ENCODE measurements around the gene DNAJB8.

- TF ChIP-seq YY1 (IDR thresholded peaks at IDR 0.05) (no peak), JUND (IDR thresholded peaks at IDR 0.05) (no peak), TAF1 (conservative IDR thresholded peaks at IDR 0.05) (no peak), ZBTB33 (IDR thresholded peaks at IDR 0.05) (no peak), RAD21 (IDR thresholded peaks at IDR 0.05) (no peak), GABPA (IDR thresholded peaks at IDR 0.05 in 1 of 2, conservative IDR thresholded peaks at IDR 0.05 in 1 of 2) (no peak), RXRA (IDR thresholded peaks at IDR 0.05) (no peak)
- TF ChIP-seq, protein P1, sequence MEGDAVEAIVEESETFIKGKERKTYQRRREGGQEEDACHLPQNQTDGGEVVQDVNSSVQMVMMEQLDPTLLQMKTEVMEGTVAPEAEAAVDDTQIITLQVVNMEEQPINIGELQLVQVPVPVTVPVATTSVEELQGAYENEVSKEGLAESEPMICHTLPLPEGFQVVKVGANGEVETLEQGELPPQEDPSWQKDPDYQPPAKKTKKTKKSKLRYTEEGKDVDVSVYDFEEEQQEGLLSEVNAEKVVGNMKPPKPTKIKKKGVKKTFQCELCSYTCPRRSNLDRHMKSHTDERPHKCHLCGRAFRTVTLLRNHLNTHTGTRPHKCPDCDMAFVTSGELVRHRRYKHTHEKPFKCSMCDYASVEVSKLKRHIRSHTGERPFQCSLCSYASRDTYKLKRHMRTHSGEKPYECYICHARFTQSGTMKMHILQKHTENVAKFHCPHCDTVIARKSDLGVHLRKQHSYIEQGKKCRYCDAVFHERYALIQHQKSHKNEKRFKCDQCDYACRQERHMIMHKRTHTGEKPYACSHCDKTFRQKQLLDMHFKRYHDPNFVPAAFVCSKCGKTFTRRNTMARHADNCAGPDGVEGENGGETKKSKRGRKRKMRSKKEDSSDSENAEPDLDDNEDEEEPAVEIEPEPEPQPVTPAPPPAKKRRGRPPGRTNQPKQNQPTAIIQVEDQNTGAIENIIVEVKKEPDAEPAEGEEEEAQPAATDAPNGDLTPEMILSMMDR (IDR thresholded peaks at IDR 0.05; ENCODE audit: low read depth, low read length, missing input control): no peak
- TF ChIP-seq, protein P2, sequence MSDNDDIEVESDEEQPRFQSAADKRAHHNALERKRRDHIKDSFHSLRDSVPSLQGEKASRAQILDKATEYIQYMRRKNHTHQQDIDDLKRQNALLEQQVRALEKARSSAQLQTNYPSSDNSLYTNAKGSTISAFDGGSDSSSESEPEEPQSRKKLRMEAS (IDR thresholded peaks at IDR 0.05): no peak
- TF ChIP-seq, protein P3, sequence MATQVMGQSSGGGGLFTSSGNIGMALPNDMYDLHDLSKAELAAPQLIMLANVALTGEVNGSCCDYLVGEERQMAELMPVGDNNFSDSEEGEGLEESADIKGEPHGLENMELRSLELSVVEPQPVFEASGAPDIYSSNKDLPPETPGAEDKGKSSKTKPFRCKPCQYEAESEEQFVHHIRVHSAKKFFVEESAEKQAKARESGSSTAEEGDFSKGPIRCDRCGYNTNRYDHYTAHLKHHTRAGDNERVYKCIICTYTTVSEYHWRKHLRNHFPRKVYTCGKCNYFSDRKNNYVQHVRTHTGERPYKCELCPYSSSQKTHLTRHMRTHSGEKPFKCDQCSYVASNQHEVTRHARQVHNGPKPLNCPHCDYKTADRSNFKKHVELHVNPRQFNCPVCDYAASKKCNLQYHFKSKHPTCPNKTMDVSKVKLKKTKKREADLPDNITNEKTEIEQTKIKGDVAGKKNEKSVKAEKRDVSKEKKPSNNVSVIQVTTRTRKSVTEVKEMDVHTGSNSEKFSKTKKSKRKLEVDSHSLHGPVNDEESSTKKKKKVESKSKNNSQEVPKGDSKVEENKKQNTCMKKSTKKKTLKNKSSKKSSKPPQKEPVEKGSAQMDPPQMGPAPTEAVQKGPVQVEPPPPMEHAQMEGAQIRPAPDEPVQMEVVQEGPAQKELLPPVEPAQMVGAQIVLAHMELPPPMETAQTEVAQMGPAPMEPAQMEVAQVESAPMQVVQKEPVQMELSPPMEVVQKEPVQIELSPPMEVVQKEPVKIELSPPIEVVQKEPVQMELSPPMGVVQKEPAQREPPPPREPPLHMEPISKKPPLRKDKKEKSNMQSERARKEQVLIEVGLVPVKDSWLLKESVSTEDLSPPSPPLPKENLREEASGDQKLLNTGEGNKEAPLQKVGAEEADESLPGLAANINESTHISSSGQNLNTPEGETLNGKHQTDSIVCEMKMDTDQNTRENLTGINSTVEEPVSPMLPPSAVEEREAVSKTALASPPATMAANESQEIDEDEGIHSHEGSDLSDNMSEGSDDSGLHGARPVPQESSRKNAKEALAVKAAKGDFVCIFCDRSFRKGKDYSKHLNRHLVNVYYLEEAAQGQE (IDR thresholded peaks at IDR 0.05): no peak
- TF ChIP-seq, protein P4, sequence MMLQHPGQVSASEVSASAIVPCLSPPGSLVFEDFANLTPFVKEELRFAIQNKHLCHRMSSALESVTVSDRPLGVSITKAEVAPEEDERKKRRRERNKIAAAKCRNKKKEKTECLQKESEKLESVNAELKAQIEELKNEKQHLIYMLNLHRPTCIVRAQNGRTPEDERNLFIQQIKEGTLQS (IDR thresholded peaks at IDR 0.05): no peak
Observed at GRCh38 chr3:128470134-128470899, 3.6 kb upstream of the DNAJB8 start.
